Esophagus (tissue), 2 donors: Measurements from ENCODE around the gene IQCH. TPM values are rescaled to one million over a fixed set of nuclear protein-coding genes. Genes with fewer than 3 reads are reported as not detected.

Experiments used
- H3K27ac ChIP-seq, 2 donors: one replicate each; pipeline ENCODE4 v1.5.1; 2013; ENCODE audit warnings: low read depth in 2 of 2, mild to moderate bottlenecking in 2 of 2, inconsistent platforms in 1 of 2, low read length in 1 of 2, moderate library complexity in 1 of 2
- H3K27me3 ChIP-seq, 2 donors: one replicate each; pipeline ENCODE4 v1.6.1; 2013; ENCODE audit warnings: low read length in 2 of 2, control low read depth in 1 of 2, mild to moderate bottlenecking in 1 of 2; ENCODE audit not compliant: insufficient read depth in 2 of 2, control insufficient read depth in 1 of 2
- H3K36me3 ChIP-seq, 2 donors: one replicate each; pipeline ENCODE4 v1.6.1; 2013; ENCODE audit warnings: low read length in 1 of 2; ENCODE audit not compliant: control insufficient read depth in 2 of 2, insufficient read depth in 2 of 2
- H3K4me1 ChIP-seq, 2 donors: one replicate each; pipeline ENCODE4 v1.6.1; 2013; ENCODE audit warnings: low read length in 1 of 2; ENCODE audit not compliant: control insufficient read depth in 2 of 2, insufficient read depth in 2 of 2
- H3K4me3 ChIP-seq, 2 donors: one replicate each; pipeline ENCODE4 v1.5.1; 2013; ENCODE audit warnings: low read length in 2 of 2, mild to moderate bottlenecking in 2 of 2, low read depth in 1 of 2, moderate library complexity in 1 of 2
- H3K9me3 ChIP-seq, 2 donors: one replicate each; pipeline ENCODE4 v1.6.1; 2013; ENCODE audit warnings: mild to moderate bottlenecking in 2 of 2, low read depth in 1 of 2, low read length in 1 of 2, moderate library complexity in 1 of 2; ENCODE audit not compliant: control insufficient read depth in 2 of 2, insufficient read depth in 1 of 2
- WGBS, 2 donors: extraction: QIAGEN DNeasy Blood & Tissue Kit; methylation state at CpG; one replicate each; pipeline ENCODE4 v1.1.7; 2013; 5-methylcytosine and 5-hydroxymethylcytosine counted together
- polyA plus RNA-seq, 2 donors: library from polyadenylated mRNA; stranded (reverse); fragments of 200-250 nt; gene quantifications; one replicate each; pipeline ENCODE4 v1.2.3, GENCODE V29; 2013
- donor health status: healthy with polysubstance abuse.
- donor health status: Bipolar disorder and iron deficiency.

Gene IQCH
- polyA plus RNA-seq, 2 donors, result 0.26 to 0.45 TPM

DNA sequence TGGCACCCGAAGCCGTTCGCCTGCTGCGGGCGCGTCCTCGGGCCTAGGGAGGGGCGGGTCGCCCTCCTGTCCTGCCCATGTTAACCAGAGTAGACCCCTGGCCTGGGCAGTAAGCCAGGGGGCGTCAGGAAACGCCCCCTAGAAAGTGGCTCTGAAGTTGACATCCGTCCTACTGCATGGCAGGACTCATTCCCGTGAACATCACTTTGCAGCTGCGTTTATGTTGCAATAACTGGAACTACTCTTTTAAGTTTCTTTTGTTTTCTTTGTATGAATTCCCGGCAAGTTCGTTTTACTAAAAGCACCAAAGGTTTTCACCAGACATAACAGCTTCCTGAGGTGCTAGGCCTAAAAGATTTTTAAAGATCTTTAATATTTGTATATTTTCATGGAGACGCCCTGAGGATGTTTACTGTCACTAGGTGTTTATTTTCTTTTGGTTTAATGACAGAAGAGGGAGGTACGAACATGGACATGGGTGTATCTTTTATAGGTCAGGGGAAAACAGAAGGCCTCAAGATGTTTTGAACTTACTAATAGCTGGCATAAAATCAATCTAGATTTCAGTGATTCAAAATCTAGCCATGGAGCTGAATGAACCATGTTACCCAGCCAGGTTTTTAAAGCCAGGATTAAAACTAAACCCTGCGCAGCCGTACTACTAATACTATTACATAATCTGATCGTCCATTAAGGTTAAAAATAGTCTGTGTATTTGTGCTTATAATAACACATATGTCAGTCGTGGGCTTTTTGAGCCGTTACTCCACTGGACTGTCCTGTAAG, 267.4 kb downstream of the IQCH start:
- Histone ChIP-seq H3K27ac (peak overlapping the region; percentile 85 to 87), H3K36me3 (no peaks in the 10 kb centered on the region), H3K4me1 (no peaks in the 10 kb centered on the region), H3K9me3 (no peaks in the 10 kb centered on the region), H3K27me3 (no peaks in the 10 kb centered on the region), H3K4me3 (peak overlapping the region; percentile 68 to 69)
- 1 to 2% methylated on average over 23 of the region's 23 CpGs for WGBS, 2 donors

GRCh38 chr15:67523330-67523729, 268.7 kb downstream of the IQCH start:
- H3K4me1 ChIP-seq, result no peaks in the 10 kb centered on the region
- WGBS, 2 donors, result 63 to 71% methylated on average over 1 of the region's 1 CpG
- no peaks in the 10 kb centered on the region for H3K9me3 ChIP-seq
- H3K4me3 ChIP-seq, result no peak overlapping the region
- H3K27ac ChIP-seq, result no peak overlapping the region
- H3K27me3 ChIP-seq, result no peaks in the 10 kb centered on the region
- no peaks in the 10 kb centered on the region for H3K36me3 ChIP-seq

- Histone ChIP-seq H3K27me3 (no peaks in the 10 kb centered on the region), H3K4me3 (no peak overlapping the region), H3K4me1 (no peaks in the 10 kb centered on the region), H3K27ac (no peak overlapping the region), H3K9me3 (no peaks in the 10 kb centered on the region), H3K36me3 (no peaks in the 10 kb centered on the region)
These were observed 269.6 kb downstream of the IQCH start for GRCh38 chr15:67524235-67524634.

- no peak overlapping the region for H3K4me3 ChIP-seq
- H3K4me1 ChIP-seq, result no peaks in the 10 kb centered on the region
- no peaks in the 10 kb centered on the region for H3K36me3 ChIP-seq
- WGBS, 2 donors, result 95 to 96% methylated on average over 3 of the region's 3 CpGs
- H3K27ac ChIP-seq, result no peak overlapping the region
- no peaks in the 10 kb centered on the region for H3K9me3 ChIP-seq
- H3K27me3 ChIP-seq, result no peaks in the 10 kb centered on the region
These were observed 273.9 kb downstream of the IQCH start for GRCh38 chr15:67528513-67528912.

GRCh38 chr15:67531379-67531914, 276.9 kb downstream of the IQCH start:
- Histone ChIP-seq H3K27ac (no peak overlapping the region), H3K27me3 (no peaks in the 10 kb centered on the region), H3K4me1 (no peaks in the 10 kb centered on the region), H3K4me3 (no peak overlapping the region), H3K36me3 (no peaks in the 10 kb centered on the region), H3K9me3 (no peaks in the 10 kb centered on the region)
- 75 to 76% methylated on average over 3 of the region's 3 CpGs for WGBS, 2 donors

DNA sequence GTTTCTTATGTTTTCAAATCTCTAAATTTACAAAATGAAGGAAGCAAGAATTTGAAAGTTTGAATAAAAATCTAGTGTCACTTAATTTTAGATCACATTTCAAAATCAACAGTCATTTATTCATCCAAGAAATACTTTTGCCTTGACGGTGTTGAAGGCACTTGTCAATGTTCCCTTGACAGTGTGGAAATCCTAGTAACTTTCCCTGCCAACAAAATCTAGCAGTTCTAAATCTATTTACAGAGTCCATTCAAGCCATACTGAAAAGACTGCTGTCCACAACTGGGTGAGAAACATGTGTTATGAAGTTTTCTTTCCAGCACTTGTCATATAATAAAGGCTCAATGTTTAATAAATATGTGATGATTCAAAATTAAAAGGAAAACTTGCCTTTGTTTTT, 279.3 kb downstream of the IQCH start:
- Histone ChIP-seq H3K9me3 (no peaks in the 10 kb centered on the region), H3K27ac (no peak overlapping the region), H3K36me3 (no peaks in the 10 kb centered on the region), H3K4me1 (no peaks in the 10 kb centered on the region), H3K4me3 (no peak overlapping the region), H3K27me3 (no peaks in the 10 kb centered on the region)
- WGBS, 2 donors, result 68 to 69% methylated on average over 1 of the region's 1 CpG

- Histone ChIP-seq H3K4me1 (no peaks in the 10 kb centered on the region), H3K4me3 (no peak overlapping the region), H3K36me3 (no peaks in the 10 kb centered on the region), H3K27ac (no peak overlapping the region), H3K27me3 (no peaks in the 10 kb centered on the region), H3K9me3 (no peaks in the 10 kb centered on the region)
- WGBS, 2 donors, result 89 to 90% methylated on average over 1 of the region's 1 CpG
These were observed 279.8 kb downstream of the IQCH start for GRCh38 chr15:67534360-67534759.

DNA sequence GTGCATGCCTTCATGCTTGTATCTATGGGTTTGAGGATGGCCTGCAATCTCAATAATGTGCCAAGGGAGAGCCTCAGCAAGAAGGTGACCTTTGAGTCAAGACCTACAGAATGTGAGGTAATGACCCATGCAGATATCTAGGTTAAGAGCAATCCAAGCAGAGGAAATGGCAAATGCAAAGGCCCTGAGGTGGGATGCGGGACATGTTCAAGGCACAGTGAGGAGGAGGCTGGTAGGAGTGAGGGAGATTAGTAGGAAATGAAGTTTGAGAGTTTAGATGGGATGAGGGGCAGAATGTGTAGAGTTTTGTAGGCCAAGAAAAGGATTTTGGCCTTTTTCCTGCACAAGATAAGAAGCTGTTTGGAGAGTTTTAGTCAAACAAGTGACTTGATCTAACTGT, 283.2 kb downstream of the IQCH start:
- Histone ChIP-seq H3K4me3 (no peak overlapping the region), H3K36me3 (no peaks in the 10 kb centered on the region), H3K27me3 (no peaks in the 10 kb centered on the region), H3K4me1 (no peaks in the 10 kb centered on the region), H3K9me3 (no peaks in the 10 kb centered on the region), H3K27ac (no peak overlapping the region)
- 96 to 100% methylated on average over 1 of the region's 1 CpG for WGBS, 2 donors

- no peaks in the 10 kb centered on the region for H3K36me3 ChIP-seq
- peaks cover 0 to 4% of the 10 kb centered on the region in 2 donors for H3K4me1 ChIP-seq
- H3K4me3 ChIP-seq, result peak within 1 kb of the TSS; percentile 60 to 94
- H3K9me3 ChIP-seq, result no peaks in the 10 kb centered on the region
- no peaks in the 10 kb centered on the region for H3K27me3 ChIP-seq
- peak within 1 kb of the TSS; percentile 89 to 93 for H3K27ac ChIP-seq
- WGBS, 2 donors, result 0 to 1% methylated on average over 62 to 91 of the region's 91 CpGs
These were observed 288.1 kb downstream of the IQCH start, which contains the start of gene MAP2K5 for GRCh38 chr15:67542420-67543347. Gene MAP2K5, plus strand, starts transcription at chr15:67542703. Its CDS starts 633 bp downstream, at chr15:67543336.
